A549 (cell line): ENCODE measurements around the gene MRPL22. TPM values are rescaled to one million over a fixed set of nuclear protein-coding genes. Genes with fewer than 3 reads are reported as not detected.
A peak's percentile ranks its signal among the peaks of the same experiment; 100 is the strongest.
"Not testable (repeated sequence)": the region's sequence is repeated elsewhere in the genome, so short reads cannot be mapped to it uniquely, and the experiment has no call there.

Experiments
- ATAC-seq, 2 experiments: fragments of 200-7000 bp in 1 of 2; fragments of >200 bp in 1 of 2; cut with Nextera tagmentation in 1 of 2; cut with Tn5 transposase in 1 of 2; 3 replicates each; pipeline versions ENCODE4 v1.8.0 to v1.9.1; 2018 to 2020; ENCODE audit warnings: mild to moderate bottlenecking in 1 of 2, moderate library complexity in 1 of 2
- CTCF ChIA-PET: fragments of 300-600 bp; sonication (Branson Sonifier 250); formaldehyde crosslinking; extraction: SDS; loops from one replicate; lab custom pipeline; 2021; ENCODE audit warnings: antibody characterized with exemption, inconsistent platforms; lab: Yijun Ruan, JAX
- POLR2A ChIA-PET: fragments of 350-600 bp; formaldehyde crosslinking; extraction: SDS; loops from one replicate; lab custom pipeline; 2021; ENCODE audit warnings: antibody characterized with exemption, inconsistent platforms; lab: Yijun Ruan, JAX
- DNase-seq, 2 experiments: peaks; one replicate each; pipeline versions ENCODE4 v3.0.0 to v3.0.0-alpha.2; 2011 to 2016; ENCODE audit warnings: low read depth in 1 of 2, low spot score in 1 of 2
- FAIRE-seq: peaks from 2 replicates; lab custom pipeline; 2011; peaks lifted over from hg19 to GRCh38; lab: Jason Lieb, UNC
- H3K27ac ChIP-seq, 2 experiments: fragments of >200 bp; sonication (Bioruptor Twin); formaldehyde crosslinking; 3 replicates each; pipeline ENCODE4 v1.5.1; 2016 to 2017
- H3K4me1 ChIP-seq: fragments of >200 bp; sonication (Bioruptor Twin); formaldehyde crosslinking; 3 replicates; pipeline ENCODE4 v1.6.1; 2016
- H3K4me2 ChIP-seq: fragments of >200 bp; sonication (Bioruptor Twin); formaldehyde crosslinking; 3 replicates; pipeline ENCODE4 v1.6.1; 2016
- H3K4me3 ChIP-seq: fragments of >200 bp; sonication (Bioruptor Twin); formaldehyde crosslinking; 3 replicates; pipeline ENCODE4 v1.5.1; 2016
- H3K9me3 ChIP-seq: fragments of >200 bp; sonication (Bioruptor Twin); formaldehyde crosslinking; 3 replicates; pipeline ENCODE4 v1.6.1; 2016
- BCL3 ChIP-seq: fragments of >200 bp; sonication (Bioruptor Twin); formaldehyde crosslinking; IDR thresholded peaks from 3 replicates; pipeline ENCODE4 v1.6.1; 2016
- CBX8 ChIP-seq: fragments of 200-600 bp; sonication (generic); IDR thresholded peaks from 2 replicates; pipeline ENCODE4 v1.6.1; 2016
- E2F6 ChIP-seq: IDR thresholded peaks from 2 replicates; pipeline ENCODE4 v1.6.1; 2012; ENCODE audit warnings: low read depth, borderline replicate concordance
- ELK1 ChIP-seq: fragments of 150-350 bp; IDR thresholded peaks from 2 replicates; pipeline ENCODE4 v1.6.1; 2014; ENCODE audit warnings: low read depth, mild to moderate bottlenecking, low read length
- EP300 ChIP-seq, 2 experiments: fragments of >200 bp; sonication (Bioruptor Twin); formaldehyde crosslinking; IDR thresholded peaks; 2 replicates in 1 of 2; 3 replicates in 1 of 2; pipeline ENCODE4 v1.6.1; 2016 to 2017
- HOXA7 ChIP-seq: fragments of 250-450 bp; sonication (Bioruptor Pico); IDR thresholded peaks from 2 replicates; pipeline ENCODE4 v1.5.0; 2020; ENCODE audit warnings: mild to moderate bottlenecking, moderate library complexity
- HOXB5 ChIP-seq: fragments of 250-450 bp; sonication (Bioruptor Pico); IDR thresholded peaks from 2 replicates; pipeline ENCODE4 v1.5.0; 2020; ENCODE audit warnings: mild to moderate bottlenecking, moderate library complexity
- JUN ChIP-seq, 2 experiments: fragments of >200 bp; sonication (Bioruptor Twin); formaldehyde crosslinking; IDR thresholded peaks; 2 replicates in 1 of 2; 3 replicates in 1 of 2; pipeline ENCODE4 v1.6.1; 2016 to 2017
- JUNB ChIP-seq: fragments of >200 bp; sonication (Bioruptor Twin); formaldehyde crosslinking; IDR thresholded peaks from 2 replicates; pipeline ENCODE4 v1.6.1; 2016
- MAX ChIP-seq: IDR thresholded peaks from 2 replicates; pipeline ENCODE4 v1.6.1; 2012
- MYC ChIP-seq: IDR thresholded peaks from 2 replicates; pipeline ENCODE4 v1.6.1; 2012; ENCODE audit warnings: mild to moderate bottlenecking, inconsistent platforms, low read length, improper control_type of control experiment, borderline replicate concordance
- NPAS2 ChIP-seq: fragments of 250-450 bp; sonication (Bioruptor Pico); IDR thresholded peaks from 2 replicates; pipeline ENCODE4 v1.8.0; 2022; ENCODE audit warnings: mild to moderate bottlenecking, moderate library complexity, borderline replicate concordance
- PBX3 ChIP-seq: IDR thresholded peaks from 2 replicates; pipeline ENCODE4 v1.6.1; 2012
- PHF8 ChIP-seq: fragments of 200-600 bp; sonication (generic); IDR thresholded peaks from 2 replicates; pipeline ENCODE4 v1.6.1; 2016; ENCODE audit warnings: low read depth, mild to moderate bottlenecking, antibody characterized with exemption, moderate library complexity, borderline replicate concordance
- POLR2A ChIP-seq: IDR thresholded peaks from 2 replicates; pipeline ENCODE4 v1.6.1; 2012; ENCODE audit warnings: mild to moderate bottlenecking, low read length
- SREBF2 ChIP-seq: fragments of 450-650 bp; IDR thresholded peaks from 2 replicates; pipeline ENCODE4 v1.6.1; 2014; ENCODE audit warnings: mild to moderate bottlenecking, moderate library complexity
- TFCP2L1 ChIP-seq: fragments of 250-450 bp; sonication (Bioruptor Pico); IDR thresholded peaks from 2 replicates; pipeline ENCODE4 v1.5.0; 2021; ENCODE audit warnings: mild to moderate bottlenecking
- USF2 ChIP-seq: fragments of 450-650 bp; IDR thresholded peaks from 2 replicates; pipeline ENCODE4 v1.6.1; 2014; ENCODE audit warnings: antibody characterized with exemption
- WGBS: methylation state at CpG from one replicate; pipeline ENCODE4 v1.1.6; 2017; ENCODE audit errors: missing lambda C conversion rate; 5-methylcytosine and 5-hydroxymethylcytosine counted together
- polyA plus RNA-seq, 4 experiments: library from polyadenylated mRNA; depleted of rRNA in 3 of 4; stranded (reverse); fragments of >200 nt; fragmentation: RNase III in 1 of 4; extraction: RNeasy Plus Mini Kit Qiagen cat#74134 plus additional on column Dnase treatment in 1 of 4; gene quantifications; 2 replicates in 3 of 4; 3 replicates in 1 of 4; pipeline ENCODE4 v1.2.3, GENCODE V29; 2011 to 2017

The MRPL22 gene
- polyA plus RNA-seq, 2 of the 4 experiments (the other 2 are of a cell fraction): 56.3 to 91.0 TPM

DNA sequence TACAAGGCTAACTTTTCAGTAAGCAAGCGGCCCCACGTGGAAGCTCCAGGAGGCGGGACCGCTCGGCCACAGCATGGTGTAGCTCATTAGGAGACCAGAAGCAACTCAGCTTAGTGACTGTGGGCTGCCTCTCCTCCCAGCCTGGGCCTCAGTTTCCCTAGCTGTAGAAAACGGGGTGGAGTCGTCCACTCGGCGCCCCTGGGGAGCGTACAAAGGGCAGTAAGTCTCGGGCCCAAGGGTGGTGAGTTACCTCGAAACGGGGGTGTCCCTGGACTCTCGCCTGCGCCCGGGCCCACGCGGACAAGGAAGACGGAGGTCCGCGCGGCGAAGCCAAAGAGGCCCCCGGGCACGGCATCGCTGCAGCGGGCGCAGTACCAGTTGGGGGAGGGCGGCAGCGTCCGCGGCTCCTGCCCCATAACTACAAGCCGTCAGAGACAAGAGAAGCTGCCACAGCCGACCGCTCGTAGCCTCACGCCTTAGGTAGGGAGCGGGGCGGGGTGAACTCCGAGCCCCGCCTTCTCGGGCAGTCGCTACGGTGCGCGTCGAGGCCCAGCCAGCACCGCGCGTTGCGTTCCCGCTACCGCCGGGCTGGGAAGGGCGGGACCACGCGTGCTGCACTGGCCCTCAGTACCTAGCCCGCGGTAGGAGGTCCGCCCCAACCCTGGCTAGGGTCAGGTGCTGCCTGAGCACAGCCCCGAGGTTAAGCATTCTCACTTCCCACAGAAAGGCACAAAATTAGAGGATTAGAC, 3.0 kb upstream of the MRPL22 start, which contains the start of gene GEMIN5:
Gene GEMIN5 (minus strand): TSS at position 494 of the 749 bp plus-strand sequence. CDS start 78 bp downstream, at position 416.
- no peaks in the 10 kb centered on the region for H3K9me3 ChIP-seq
- WGBS: 0% methylated on average over 8 of the region's 61 CpGs
- H3K4me1 ChIP-seq: peaks cover 20% of the 10 kb centered on the region
- peak within 1 kb of the TSS; percentile 84 to 94 for H3K27ac ChIP-seq
- H3K4me3 ChIP-seq: peak within 1 kb of the TSS; percentile 95
- DNase-seq (peak; percentile 89 to 91), FAIRE-seq (no peak), ATAC-seq (peak; percentile 92 to 95)
- POLR2A ChIA-PET: interaction anchor here (2.3 kb wide), 1 partner anchor 80 kb away, joined by 8 read pairs; the partner anchor contains the start of gene CNOT8
- peak within 1 kb of the TSS; percentile 95 for H3K4me2 ChIP-seq
- CTCF ChIA-PET: interaction anchor here (1.1 kb wide), 1 partner anchor 35 kb away, joined by 3 read pairs; no protein-coding TSS in a partner anchor
- TF ChIP-seq PBX3 (peak; percentile 46; the same call in 1 of the 2 replicates), PHF8 (peak; percentile 58; the same call in 1 of the 2 replicates), MYC (peak; percentile 78), NPAS2 (CRISPR knock-in tag) (no peak), CBX8 (no peak), JUN (IDR thresholded peaks at IDR 0.05) (peak in 1 of 2 experiments; percentile 81; a peak in 4 of 5 replicates), HOXA7 (no peak), EP300 (IDR thresholded peaks at IDR 0.05) (no peak), JUNB (no peak), ELK1 (no peak), BCL3 (peak; percentile 48; the same call in 2 of the 3 replicates), E2F6 (peak; percentile 85), USF2 (no peak), TFCP2L1 (CRISPR knock-in tag) (0 out of 2 replicates have a peak, but pooled peaks have one; percentile 41), MAX (peak; percentile 93), POLR2A (peak; percentile 74)
- TF ChIP-seq, all 56 proteins: peak for 9

DNA sequence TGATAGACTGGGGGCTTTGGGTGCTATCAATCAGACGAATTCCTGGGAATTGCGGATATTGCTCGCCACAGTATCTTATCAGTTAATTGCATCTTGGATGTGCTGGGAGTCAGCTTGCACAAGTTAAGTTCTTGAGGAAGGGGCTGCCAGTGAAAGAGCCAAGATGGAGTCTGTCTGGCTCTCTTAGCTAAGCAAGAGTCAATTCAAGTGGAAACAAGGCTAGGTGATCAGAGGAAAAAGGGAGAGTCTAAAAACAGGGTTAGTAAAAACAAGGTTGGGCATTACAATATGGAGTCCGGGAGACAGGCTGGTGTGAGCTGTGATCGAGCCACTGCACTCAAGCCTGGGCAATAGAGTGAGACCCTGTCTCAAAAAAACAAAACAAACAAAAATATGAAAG, 1.5 kb upstream of the MRPL22 start:
- POLR2A ChIA-PET: interaction anchor here (2.3 kb wide), 1 partner anchor 82 kb away, joined by 8 read pairs; the partner anchor contains the start of gene CNOT8
- H3K27ac ChIP-seq, H3K9me3 ChIP-seq, DNase-seq, ATAC-seq, FAIRE-seq, H3K4me2 ChIP-seq, H3K4me3 ChIP-seq, CTCF ChIA-PET: not testable (repeated sequence)
- 88% methylated on average over 5 of the region's 5 CpGs for WGBS
- peaks cover 20% of the 10 kb centered on the region for H3K4me1 ChIP-seq

DNA sequence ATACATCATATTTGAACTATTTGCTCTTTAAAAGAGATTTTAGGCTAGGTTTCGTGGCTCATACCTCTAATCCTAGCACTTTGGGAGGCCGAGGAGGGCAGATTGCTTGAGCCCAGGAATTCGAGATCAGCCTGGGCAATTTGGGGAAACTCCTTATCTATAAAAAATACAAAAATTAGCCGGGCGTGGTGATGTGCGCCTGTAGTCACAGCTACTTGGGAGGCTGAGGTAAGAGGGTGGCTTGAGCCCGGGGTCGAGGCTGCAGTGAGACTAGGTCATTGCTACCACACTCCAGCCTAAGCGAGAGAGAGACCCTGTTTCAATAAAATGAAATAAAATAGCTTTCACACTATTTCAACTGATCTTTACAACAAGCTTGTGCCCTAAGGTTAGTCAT, 500 bp upstream of the MRPL22 start:
- ChIA-PET POLR2A (no interaction called here), CTCF (no interaction called here)
- H3K9me3 ChIP-seq: no peaks in the 10 kb centered on the region
- peak overlapping the region; percentile 74 for H3K4me2 ChIP-seq
- FAIRE-seq (no peak), DNase-seq (no peak), ATAC-seq (no peak)
- no peak for TF ChIP-seq HOXB5
- TF ChIP-seq SREBF2: no peak
- no peak for TF ChIP-seq JUNB
- H3K27ac ChIP-seq: peak overlapping the region; percentile 76 to 88
- 80% methylated on average over 9 of the region's 9 CpGs for WGBS
- peaks cover 20% of the 10 kb centered on the region for H3K4me1 ChIP-seq
- H3K4me3 ChIP-seq: peak overlapping the region; percentile 72
